ENCODE results near the gene EPHA2. TPM values are rescaled to one million over a fixed set of nuclear protein-coding genes. Genes with fewer than 3 reads are reported as not detected.

Gene EPHA2
- total and polyA plus RNA-seq, 12 donors: 0.83 to 49.5 (median 14.8) TPM

DNA sequence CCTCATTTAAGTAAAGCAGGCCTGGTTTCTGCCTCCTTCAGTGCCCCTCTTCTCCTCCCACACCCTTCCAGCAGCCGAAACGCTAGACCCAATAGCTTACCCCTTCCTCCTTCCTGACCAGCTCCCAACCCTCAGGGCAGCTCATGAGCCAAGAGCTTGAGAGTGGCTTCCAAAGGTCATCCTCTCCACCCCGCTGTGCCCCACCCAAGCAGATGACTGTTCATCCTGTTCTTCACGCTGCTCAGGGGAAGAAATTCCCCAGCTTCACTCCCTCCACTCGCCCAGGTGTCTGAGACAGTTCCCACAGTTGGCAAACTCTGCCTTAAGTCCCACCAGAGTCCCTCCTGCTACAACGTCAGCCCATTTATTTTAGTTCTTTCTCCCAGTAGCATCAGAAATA, 33.1 kb upstream of the EPHA2 start:
- H3K27ac ChIP-seq: peak overlapping the region in 1 of 5 donors; percentile 46
- intact Hi-C loops (cut with DNase I): loop anchor here in 1 of 2 donors (10.0 kb wide), 1 partner anchor 174 kb away; the partner anchor contains the start of gene HSPB7
- no peaks in the 10 kb centered on the region for H3K36me3 ChIP-seq (replicated peaks in 1 of 2)
- no peak for DNase-seq
- no peak for TF ChIP-seq POLR2A (IDR thresholded peaks at IDR 0.05)
- TF ChIP-seq, protein P1, sequence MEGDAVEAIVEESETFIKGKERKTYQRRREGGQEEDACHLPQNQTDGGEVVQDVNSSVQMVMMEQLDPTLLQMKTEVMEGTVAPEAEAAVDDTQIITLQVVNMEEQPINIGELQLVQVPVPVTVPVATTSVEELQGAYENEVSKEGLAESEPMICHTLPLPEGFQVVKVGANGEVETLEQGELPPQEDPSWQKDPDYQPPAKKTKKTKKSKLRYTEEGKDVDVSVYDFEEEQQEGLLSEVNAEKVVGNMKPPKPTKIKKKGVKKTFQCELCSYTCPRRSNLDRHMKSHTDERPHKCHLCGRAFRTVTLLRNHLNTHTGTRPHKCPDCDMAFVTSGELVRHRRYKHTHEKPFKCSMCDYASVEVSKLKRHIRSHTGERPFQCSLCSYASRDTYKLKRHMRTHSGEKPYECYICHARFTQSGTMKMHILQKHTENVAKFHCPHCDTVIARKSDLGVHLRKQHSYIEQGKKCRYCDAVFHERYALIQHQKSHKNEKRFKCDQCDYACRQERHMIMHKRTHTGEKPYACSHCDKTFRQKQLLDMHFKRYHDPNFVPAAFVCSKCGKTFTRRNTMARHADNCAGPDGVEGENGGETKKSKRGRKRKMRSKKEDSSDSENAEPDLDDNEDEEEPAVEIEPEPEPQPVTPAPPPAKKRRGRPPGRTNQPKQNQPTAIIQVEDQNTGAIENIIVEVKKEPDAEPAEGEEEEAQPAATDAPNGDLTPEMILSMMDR (IDR thresholded peaks at IDR 0.05): no peak
- no peaks in the 10 kb centered on the region for H3K9me3 ChIP-seq (replicated peaks in 1 of 3)
- H3K27me3 ChIP-seq: no peaks in the 10 kb centered on the region
- WGBS, 4 donors: 46 to 62% (median 54%) methylated on average over 6 of the region's 6 CpGs
- H3K4me3 ChIP-seq: no peak overlapping the region
- peaks cover 4 to 8% of the 10 kb centered on the region in 2 donors for H3K4me1 ChIP-seq (replicated peaks in 1 of 2)

DNA sequence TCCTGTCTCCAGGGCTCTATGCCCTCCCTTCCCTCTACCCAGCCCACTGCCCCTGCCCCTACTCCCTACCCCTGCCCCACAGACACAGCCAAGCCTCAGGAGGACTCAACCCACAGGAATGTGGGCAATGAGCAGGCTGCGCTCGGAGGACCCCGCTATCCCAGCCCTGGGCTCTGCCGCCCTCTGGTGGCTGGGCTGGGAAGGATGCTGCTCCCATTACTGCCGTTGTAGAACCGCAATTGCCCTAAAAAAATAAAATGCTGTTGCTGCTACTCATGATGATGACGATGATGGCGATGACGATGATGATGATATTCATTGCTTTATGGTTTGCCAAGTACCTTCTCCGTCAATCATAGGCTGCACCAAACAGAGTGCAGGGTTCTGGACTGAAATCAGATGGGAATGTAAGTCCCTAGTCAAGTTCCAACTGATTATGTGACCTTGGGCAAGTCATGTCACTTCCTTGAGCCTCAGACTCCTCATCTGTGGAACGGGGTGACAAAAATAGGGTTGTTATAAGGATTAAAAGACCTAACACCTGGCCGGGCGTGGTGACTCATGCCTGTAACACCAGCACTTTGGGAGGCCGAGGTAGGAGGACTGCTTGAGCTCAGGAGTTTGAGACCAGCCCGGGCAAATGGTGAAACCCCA, 32.0 kb upstream of the EPHA2 start:
- TF ChIP-seq POLR2A (IDR thresholded peaks at IDR 0.05): no peak
- TF ChIP-seq, protein P1 (IDR thresholded peaks at IDR 0.05): peak; percentile 90 to 99 (median 98)
- peak; percentile 62 to 88 (median 77) for DNase-seq
- intact Hi-C loops (cut with DNase I): loop anchor here (1.0 to 10.0 kb wide), 3 partner anchors 105 to 173 kb away; partner anchors contain the start of gene HSPB7 (in 1 of the 2)
- WGBS, 4 donors: 16 to 47% (median 22%) methylated on average over 5 to 15 of the region's 15 CpGs
- H3K36me3 ChIP-seq (replicated peaks in 1 of 2): no peaks in the 10 kb centered on the region
- peaks cover 4 to 8% of the 10 kb centered on the region in 2 donors for H3K4me1 ChIP-seq (replicated peaks in 1 of 2)
- H3K9me3 ChIP-seq (replicated peaks in 1 of 3): no peaks in the 10 kb centered on the region
- H3K4me3 ChIP-seq: no peak overlapping the region
- peak overlapping the region in 1 of 5 donors; percentile 46 for H3K27ac ChIP-seq
- no peaks in the 10 kb centered on the region for H3K27me3 ChIP-seq

- H3K27ac ChIP-seq: no peak overlapping the region
- 85 to 88% (median 87%) methylated on average over 9 of the region's 9 CpGs for WGBS, 4 donors
- intact Hi-C loops (cut with DNase I): loop anchor here (1.0 to 10.0 kb wide), 3 partner anchors 104 to 172 kb away; partner anchors contain the start of gene HSPB7 (in 1 of the 2)
Observed at GRCh38 chr1:16186655-16187235, 30.9 kb upstream of the EPHA2 start.

More at GRCh38 chr1:16186655-16187235, 30.9 kb upstream of the EPHA2 start:
- Histone ChIP-seq H3K9me3 (replicated peaks in 1 of 3) (no peaks in the 10 kb centered on the region), H3K27me3 (no peaks in the 10 kb centered on the region), H3K4me3 (no peak overlapping the region), H3K4me1 (replicated peaks in 1 of 2) (peaks cover 11 to 16% of the 10 kb centered on the region in 2 donors), H3K36me3 (replicated peaks in 1 of 2) (no peaks in the 10 kb centered on the region)
- TF ChIP-seq POLR2A (IDR thresholded peaks at IDR 0.05): no peak
- TF ChIP-seq, protein P1 (IDR thresholded peaks at IDR 0.05): no peak
- no peak for DNase-seq

All from adrenal gland (tissue), 12 donors.